ENCODE results near the gene PPIF. TPM values are rescaled to one million over a fixed set of nuclear protein-coding genes. Genes with fewer than 3 reads are reported as not detected.

PPIF gene
- total RNA-seq, 1 experiment from 2014 or later = 133 TPM

GRCh38 chr10:79393924-79394610 is 46.8 kb downstream of the PPIF start:
- no TSS peak for BruUV-seq (replicated peaks)
- no peaks in the 10 kb centered on the region for H3K9me3 Mint-ChIP-seq (ENCODE audit: unreplicated experiment)
- peaks cover 6% of the 10 kb centered on the region for H3K4me1 Mint-ChIP-seq (ENCODE audit: low read depth, unreplicated experiment)
- POLR2A ChIA-PET = no interaction called here
- TF ChIP-seq, protein P1, sequence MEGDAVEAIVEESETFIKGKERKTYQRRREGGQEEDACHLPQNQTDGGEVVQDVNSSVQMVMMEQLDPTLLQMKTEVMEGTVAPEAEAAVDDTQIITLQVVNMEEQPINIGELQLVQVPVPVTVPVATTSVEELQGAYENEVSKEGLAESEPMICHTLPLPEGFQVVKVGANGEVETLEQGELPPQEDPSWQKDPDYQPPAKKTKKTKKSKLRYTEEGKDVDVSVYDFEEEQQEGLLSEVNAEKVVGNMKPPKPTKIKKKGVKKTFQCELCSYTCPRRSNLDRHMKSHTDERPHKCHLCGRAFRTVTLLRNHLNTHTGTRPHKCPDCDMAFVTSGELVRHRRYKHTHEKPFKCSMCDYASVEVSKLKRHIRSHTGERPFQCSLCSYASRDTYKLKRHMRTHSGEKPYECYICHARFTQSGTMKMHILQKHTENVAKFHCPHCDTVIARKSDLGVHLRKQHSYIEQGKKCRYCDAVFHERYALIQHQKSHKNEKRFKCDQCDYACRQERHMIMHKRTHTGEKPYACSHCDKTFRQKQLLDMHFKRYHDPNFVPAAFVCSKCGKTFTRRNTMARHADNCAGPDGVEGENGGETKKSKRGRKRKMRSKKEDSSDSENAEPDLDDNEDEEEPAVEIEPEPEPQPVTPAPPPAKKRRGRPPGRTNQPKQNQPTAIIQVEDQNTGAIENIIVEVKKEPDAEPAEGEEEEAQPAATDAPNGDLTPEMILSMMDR (IDR thresholded peaks at IDR 0.05; ENCODE audit: insufficient read depth in 1 of 2, low read depth in 1 of 2, low read length in 1 of 2, severe bottlenecking in 1 of 2, unreplicated experiment in 1 of 2) = no peak
- H3K4me3 ChIP-seq (ENCODE audit: low read depth, low read length) = no peak overlapping the region
- no peaks in the 10 kb centered on the region for H3K4me1 ChIP-seq
- intact Hi-C loops (cut with micrococcal nuclease; ENCODE audit: unreplicated experiment) = no loop called here
- no peak overlapping the region for H3K27ac Mint-ChIP-seq (ENCODE audit: unreplicated experiment)
- no peaks in the 10 kb centered on the region for H3K9me3 ChIP-seq
- DNase-seq = no peak
- no peaks in the 10 kb centered on the region for H3K36me3 ChIP-seq (ENCODE audit: control insufficient read depth, insufficient read depth, low read length)
- H3K27me3 ChIP-seq (replicated peaks; ENCODE audit: control insufficient read depth, insufficient read depth, low read length) = no peaks in the 10 kb centered on the region
- H3K36me3 Mint-ChIP-seq (ENCODE audit: insufficient read depth, unreplicated experiment) = no peaks in the 10 kb centered on the region
- H3K4me3 Mint-ChIP-seq (ENCODE audit: unreplicated experiment) = no peak overlapping the region
- H3K27me3 Mint-ChIP-seq (ENCODE audit: insufficient read depth, unreplicated experiment) = no peaks in the 10 kb centered on the region
- CTCF ChIA-PET = no interaction called here

DNA sequence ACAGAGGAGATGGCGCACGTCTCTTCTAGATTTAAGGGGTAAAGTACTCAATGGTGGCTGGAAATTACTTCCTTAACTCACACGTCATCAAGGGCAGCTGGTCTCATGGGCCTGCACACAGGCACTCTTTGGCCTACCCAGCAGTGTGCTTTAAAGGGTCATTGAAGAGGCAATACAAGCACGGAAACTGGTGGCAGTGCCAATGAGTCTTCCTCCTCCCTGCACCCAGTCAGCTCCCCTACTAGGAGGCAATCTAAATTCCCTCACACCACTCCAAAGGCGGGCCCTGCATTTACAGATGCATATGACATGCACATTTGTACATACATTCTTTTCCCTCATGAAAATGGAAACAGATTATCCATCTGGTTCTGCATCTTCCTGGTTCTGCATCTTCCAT is 47.4 kb downstream of the PPIF start:
- Histone ChIP-seq H3K4me3 (ENCODE audit: low read depth, low read length) (no peak overlapping the region), H3K4me1 (no peaks in the 10 kb centered on the region), H3K27me3 (replicated peaks; ENCODE audit: control insufficient read depth, insufficient read depth, low read length) (no peaks in the 10 kb centered on the region), H3K36me3 (ENCODE audit: control insufficient read depth, insufficient read depth, low read length) (no peaks in the 10 kb centered on the region), H3K9me3 (no peaks in the 10 kb centered on the region)
- H3K4me3 Mint-ChIP-seq (ENCODE audit: unreplicated experiment) = no peak overlapping the region
- no peaks in the 10 kb centered on the region for H3K36me3 Mint-ChIP-seq (ENCODE audit: insufficient read depth, unreplicated experiment)
- H3K27ac Mint-ChIP-seq (ENCODE audit: unreplicated experiment) = no peak overlapping the region
- no peaks in the 10 kb centered on the region for H3K9me3 Mint-ChIP-seq (ENCODE audit: unreplicated experiment)
- intact Hi-C loops (cut with micrococcal nuclease; ENCODE audit: unreplicated experiment) = no loop called here
- no peaks in the 10 kb centered on the region for H3K27me3 Mint-ChIP-seq (ENCODE audit: insufficient read depth, unreplicated experiment)
- no TSS peak for BruUV-seq (replicated peaks)
- H3K4me1 Mint-ChIP-seq (ENCODE audit: low read depth, unreplicated experiment) = peaks cover 11% of the 10 kb centered on the region
- ChIA-PET POLR2A (no interaction called here), CTCF (interaction anchor here (0.8 kb wide), 1 partner anchor 20 kb away, joined by 3 read pairs; no protein-coding TSS in a partner anchor)
- TF ChIP-seq, protein P1 (IDR thresholded peaks at IDR 0.05; ENCODE audit: insufficient read depth in 1 of 2, low read depth in 1 of 2, low read length in 1 of 2, severe bottlenecking in 1 of 2, unreplicated experiment in 1 of 2) = no peak
- DNase-seq = no peak

DNA sequence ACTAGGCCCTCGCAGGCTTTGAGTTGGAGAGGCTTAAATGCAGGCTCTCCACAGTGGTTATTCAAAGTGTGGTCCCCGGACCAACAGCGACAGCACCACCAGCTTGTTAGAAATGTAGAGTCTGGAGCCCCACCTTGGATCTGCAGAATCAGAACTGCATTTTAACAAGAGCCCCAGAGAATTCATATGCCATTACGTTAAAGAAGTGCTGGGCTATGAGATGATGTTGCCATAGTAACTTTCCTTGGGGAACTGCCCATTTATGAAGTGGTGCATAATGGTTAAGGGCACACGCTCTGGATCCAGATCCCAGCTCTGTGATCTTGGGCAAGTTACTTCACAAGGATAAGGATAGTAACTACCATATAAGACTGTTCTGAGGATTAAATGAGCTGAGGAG is 49.3 kb downstream of the PPIF start:
- no peak for DNase-seq
- Mint-ChIP-seq H3K4me3 (ENCODE audit: unreplicated experiment) (no peak overlapping the region), H3K36me3 (ENCODE audit: insufficient read depth, unreplicated experiment) (no peaks in the 10 kb centered on the region), H3K9me3 (ENCODE audit: unreplicated experiment) (no peaks in the 10 kb centered on the region), H3K4me1 (ENCODE audit: low read depth, unreplicated experiment) (peaks cover 13% of the 10 kb centered on the region), H3K27me3 (ENCODE audit: insufficient read depth, unreplicated experiment) (no peaks in the 10 kb centered on the region), H3K27ac (ENCODE audit: unreplicated experiment) (no peak overlapping the region)
- Histone ChIP-seq H3K4me1 (no peaks in the 10 kb centered on the region), H3K27me3 (replicated peaks; ENCODE audit: control insufficient read depth, insufficient read depth, low read length) (no peaks in the 10 kb centered on the region), H3K36me3 (ENCODE audit: control insufficient read depth, insufficient read depth, low read length) (no peaks in the 10 kb centered on the region), H3K4me3 (ENCODE audit: low read depth, low read length) (no peak overlapping the region), H3K9me3 (no peaks in the 10 kb centered on the region)
- BruUV-seq (replicated peaks) = no TSS peak
- intact Hi-C loops (cut with micrococcal nuclease; ENCODE audit: unreplicated experiment) = no loop called here
- ChIA-PET POLR2A (no interaction called here), CTCF (no interaction called here)
- TF ChIP-seq, protein P1 (IDR thresholded peaks at IDR 0.05; ENCODE audit: insufficient read depth in 1 of 2, low read depth in 1 of 2, low read length in 1 of 2, severe bottlenecking in 1 of 2, unreplicated experiment in 1 of 2) = no peak
